HEK293 (cell line): ENCODE results near the gene SUN5.

Experiments used
- CTCF ChIA-PET: fragments of 350-600 bp; formaldehyde crosslinking; extraction: SDS; loops from one replicate; lab custom pipeline; 2021; ENCODE audit warnings: antibody characterized with exemption; lab: Yijun Ruan, JAX
- POLR2A ChIA-PET: fragments of 300-600 bp; formaldehyde crosslinking; extraction: SDS; loops from one replicate; lab custom pipeline; 2020; ENCODE audit warnings: antibody characterized with exemption, inconsistent platforms; lab: Yijun Ruan, JAX
- H3K27ac ChIP-seq: fragments of 200-500 bp; sonication (Bioruptor generic); 2 replicates; pipeline ENCODE4 v1.5.1; 2014; ENCODE audit warnings: low read depth, low read length, control low read depth, inconsistent platforms; ENCODE audit errors: extremely low read depth
- H3K36me3 ChIP-seq, 2 experiments: fragments of 200-500 bp in 1 of 2; sonication (Bioruptor generic) in 1 of 2; 1 replicate in 1 of 2; 2 replicates in 1 of 2; pipeline ENCODE4 v1.5.1; 2014 to 2017; ENCODE audit warnings: inconsistent platforms in 2 of 2, low read length in 2 of 2; ENCODE audit not compliant: control insufficient read depth in 2 of 2, insufficient read depth in 1 of 2
- H3K4me1 ChIP-seq: fragments of 200-500 bp; sonication (Bioruptor generic); 2 replicates; pipeline ENCODE4 v1.5.1; 2014; ENCODE audit warnings: mild to moderate bottlenecking, low read length, inconsistent platforms; ENCODE audit not compliant: control insufficient read depth, insufficient read depth
- H3K4me3 ChIP-seq: 2 replicates; pipeline ENCODE4 v1.5.1; 2011; ENCODE audit warnings: low read depth, mild to moderate bottlenecking, control low read depth, low read length, moderate library complexity
- H3K9me3 ChIP-seq: fragments of 200-500 bp; sonication (Bioruptor generic); 2 replicates; pipeline ENCODE4 v1.5.1; 2014; ENCODE audit warnings: low read depth, low read length, inconsistent platforms; ENCODE audit not compliant: control insufficient read depth, insufficient read depth
- HOXC10 ChIP-seq: sonication (generic); formaldehyde crosslinking; IDR thresholded peaks from 2 replicates; pipeline ENCODE4 v1.8.1; 2023; ENCODE audit warnings: mild to moderate bottlenecking, missing genetic modification reagents
- ZBTB10 ChIP-seq: fragments of 450-650 bp; formaldehyde crosslinking; IDR thresholded peaks from 2 replicates; pipeline ENCODE4 v1.5.1; 2016; ENCODE audit warnings: missing biosample characterization, missing genetic modification characterization
- ZFHX2 ChIP-seq: fragments of 450-650 bp; formaldehyde crosslinking; conservative IDR thresholded peaks from 2 replicates; pipeline ENCODE4 v1.5.1; 2016; ENCODE audit warnings: missing biosample characterization, missing genetic modification characterization
- ZFP37 ChIP-seq: fragments of 450-650 bp; formaldehyde crosslinking; IDR thresholded peaks from 2 replicates; pipeline ENCODE4 v1.5.1; 2016; ENCODE audit warnings: missing biosample characterization, missing genetic modification characterization
- ZNF146 ChIP-seq: fragments of 450-650 bp; formaldehyde crosslinking; IDR thresholded peaks from 2 replicates; pipeline ENCODE4 v1.5.1; 2016; ENCODE audit warnings: missing biosample characterization, missing genetic modification characterization
- ZNF16 ChIP-seq: fragments of 450-650 bp; formaldehyde crosslinking; IDR thresholded peaks from 2 replicates; pipeline ENCODE4 v1.5.1; 2016; ENCODE audit warnings: low read depth, missing biosample characterization, missing genetic modification characterization
- ZNF175 ChIP-seq: fragments of 450-650 bp; formaldehyde crosslinking; IDR thresholded peaks from 2 replicates; pipeline ENCODE4 v1.5.1; 2016; ENCODE audit warnings: missing biosample characterization, missing genetic modification characterization
- ZNF184 ChIP-seq: fragments of 450-650 bp; IDR thresholded peaks from 2 replicates; pipeline ENCODE4 v1.5.1; 2018; ENCODE audit warnings: missing biosample characterization, mild to moderate bottlenecking, missing genetic modification characterization
- ZNF214 ChIP-seq: fragments of 450-650 bp; formaldehyde crosslinking; IDR thresholded peaks from 2 replicates; pipeline ENCODE4 v1.5.1; 2017; ENCODE audit warnings: missing biosample characterization, mild to moderate bottlenecking, missing genetic modification characterization, borderline replicate concordance
- ZNF221 ChIP-seq: fragments of 450-650 bp; formaldehyde crosslinking; IDR thresholded peaks from 2 replicates; pipeline ENCODE4 v1.5.1; 2017; ENCODE audit warnings: missing biosample characterization, missing genetic modification characterization, borderline replicate concordance
- ZNF23 ChIP-seq: fragments of 450-650 bp; formaldehyde crosslinking; IDR thresholded peaks from 2 replicates; pipeline ENCODE4 v1.5.1; 2016; ENCODE audit warnings: missing biosample characterization, missing genetic modification characterization, borderline replicate concordance
- ZNF266 ChIP-seq: fragments of 450-650 bp; formaldehyde crosslinking; IDR thresholded peaks from 2 replicates; pipeline ENCODE4 v1.5.1; 2016; ENCODE audit warnings: missing biosample characterization, missing genetic modification characterization, low read depth
- ZNF292 ChIP-seq: fragments of 450-650 bp; formaldehyde crosslinking; IDR thresholded peaks from 2 replicates; pipeline ENCODE4 v1.5.1; 2016; ENCODE audit warnings: low read depth, missing biosample characterization, missing genetic modification characterization, borderline replicate concordance
- ZNF341 ChIP-seq: fragments of 450-650 bp; formaldehyde crosslinking; IDR thresholded peaks from 2 replicates; pipeline ENCODE4; 2016; ENCODE audit warnings: low read depth, missing biosample characterization, missing genetic modification characterization
- ZNF37A ChIP-seq: fragments of 450-650 bp; IDR thresholded peaks from 2 replicates; pipeline ENCODE4 v1.5.1; 2018; ENCODE audit warnings: missing biosample characterization, missing genetic modification characterization
- ZNF623 ChIP-seq: fragments of 450-650 bp; formaldehyde crosslinking; IDR thresholded peaks from 2 replicates; pipeline ENCODE4 v1.5.1; 2016; ENCODE audit warnings: missing biosample characterization, missing genetic modification characterization
- ZNF658 ChIP-seq: fragments of 450-650 bp; formaldehyde crosslinking; IDR thresholded peaks from 2 replicates; pipeline ENCODE4; 2016; ENCODE audit warnings: missing biosample characterization, missing genetic modification characterization
- ZNF670 ChIP-seq: fragments of 450-650 bp; formaldehyde crosslinking; IDR thresholded peaks from 2 replicates; pipeline ENCODE4 v1.5.1; 2016; ENCODE audit warnings: missing biosample characterization, missing genetic modification characterization, low read depth
- ZNF76 ChIP-seq: fragments of 450-650 bp; formaldehyde crosslinking; IDR thresholded peaks from 2 replicates; pipeline ENCODE4; 2016; ENCODE audit warnings: low read depth, missing biosample characterization, missing genetic modification characterization, borderline replicate concordance
- ZNF768 ChIP-seq: fragments of 450-650 bp; formaldehyde crosslinking; IDR thresholded peaks from 2 replicates; pipeline ENCODE4 v1.5.1; 2018; ENCODE audit warnings: missing biosample characterization, mild to moderate bottlenecking, missing genetic modification characterization
- ZNF777 ChIP-seq: fragments of 450-650 bp; formaldehyde crosslinking; IDR thresholded peaks from 2 replicates; pipeline ENCODE4 v1.5.1; 2017; ENCODE audit warnings: missing biosample characterization, missing genetic modification characterization, borderline replicate concordance
- ZSCAN23 ChIP-seq: fragments of 450-650 bp; formaldehyde crosslinking; IDR thresholded peaks from 2 replicates; pipeline ENCODE4 v1.5.1; 2016; ENCODE audit warnings: missing biosample characterization, missing genetic modification characterization
- ZSCAN4 ChIP-seq: fragments of 450-650 bp; formaldehyde crosslinking; IDR thresholded peaks from 2 replicates; pipeline ENCODE4 v1.5.1; 2017; ENCODE audit warnings: missing biosample characterization, missing genetic modification characterization
- ZSCAN5A ChIP-seq: fragments of 450-650 bp; formaldehyde crosslinking; IDR thresholded peaks from 2 replicates; pipeline ENCODE4 v1.5.1; 2016; ENCODE audit warnings: missing biosample characterization, missing genetic modification characterization
- TF ChIP-seq, protein P1 (sequence below): fragments of 450-650 bp; formaldehyde crosslinking; IDR thresholded peaks from 2 replicates; pipeline ENCODE4 v1.5.1; 2016; ENCODE audit warnings: missing biosample characterization, missing genetic modification characterization

The SUN5 gene

GRCh38 chr20:33014336-33015113 is 10.3 kb upstream of the SUN5 start:
- Histone ChIP-seq H3K27ac (no peak overlapping the region), H3K4me3 (no peak overlapping the region), H3K36me3 (no peaks in the 10 kb centered on the region), H3K4me1 (no peaks in the 10 kb centered on the region), H3K9me3 (no peaks in the 10 kb centered on the region)
- TF ChIP-seq ZBTB10 (tag by site-specific recombination) (no peak), ZNF658 (tag by site-specific recombination) (no peak), ZNF214 (tag by site-specific recombination) (no peak), ZNF292 (tag by site-specific recombination) (no peak), ZNF16 (tag by site-specific recombination) (no peak), ZNF175 (tag by site-specific recombination) (no peak), ZFHX2 (tag by site-specific recombination) (no peak), ZSCAN23 (tag by site-specific recombination) (no peak), ZNF146 (tag by site-specific recombination) (no peak), ZSCAN5A (no peak), ZNF184 (tag by site-specific recombination) (no peak), ZNF623 (tag by site-specific recombination) (no peak), ZNF777 (no peak), ZSCAN4 (tag by site-specific recombination) (no peak)
- TF ChIP-seq, protein P1, sequence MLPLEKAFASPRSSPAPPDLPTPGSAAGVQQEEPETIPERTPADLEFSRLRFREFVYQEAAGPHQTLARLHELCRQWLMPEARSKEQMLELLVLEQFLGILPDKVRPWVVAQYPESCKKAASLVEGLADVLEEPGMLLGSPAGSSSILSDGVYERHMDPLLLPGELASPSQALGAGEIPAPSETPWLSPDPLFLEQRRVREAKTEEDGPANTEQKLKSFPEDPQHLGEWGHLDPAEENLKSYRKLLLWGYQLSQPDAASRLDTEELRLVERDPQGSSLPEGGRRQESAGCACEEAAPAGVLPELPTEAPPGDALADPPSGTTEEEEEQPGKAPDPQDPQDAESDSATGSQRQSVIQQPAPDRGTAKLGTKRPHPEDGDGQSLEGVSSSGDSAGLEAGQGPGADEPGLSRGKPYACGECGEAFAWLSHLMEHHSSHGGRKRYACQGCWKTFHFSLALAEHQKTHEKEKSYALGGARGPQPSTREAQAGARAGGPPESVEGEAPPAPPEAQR (tag by site-specific recombination), result no peak
- CTCF ChIA-PET, result no interaction called here
- POLR2A ChIA-PET, result no interaction called here

DNA sequence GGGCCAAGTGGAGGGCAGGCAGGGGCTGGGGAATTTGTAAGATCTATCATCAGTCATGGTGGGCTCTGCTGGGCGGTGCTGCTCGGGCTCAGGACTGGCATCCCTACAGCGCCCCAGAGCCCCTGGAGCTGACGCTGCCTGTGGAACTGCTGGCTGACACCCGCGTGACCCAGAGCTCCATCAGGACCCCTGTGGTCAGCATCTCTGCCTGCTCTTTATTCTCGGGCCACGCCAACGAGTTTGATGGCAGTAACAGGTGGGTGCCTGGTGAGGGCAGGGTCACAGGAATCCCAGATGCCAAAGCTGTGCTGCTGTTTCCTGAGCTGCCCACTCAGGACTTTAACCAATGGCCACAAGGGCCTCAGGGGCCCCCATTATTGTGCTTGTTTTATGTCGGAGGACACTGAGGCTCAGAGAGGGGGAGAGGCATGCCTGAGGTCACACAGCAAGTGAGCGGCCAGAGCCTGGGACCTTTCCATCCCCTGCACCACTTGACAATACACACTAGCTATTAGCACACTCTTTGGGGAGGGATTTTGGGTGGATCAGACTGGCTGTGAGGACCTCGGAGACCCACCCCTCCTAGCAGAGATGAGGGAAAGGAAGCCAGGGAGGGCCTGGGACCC is 9.6 kb upstream of the SUN5 start:
- no peaks in the 10 kb centered on the region for H3K9me3 ChIP-seq
- ChIA-PET CTCF (no interaction called here), POLR2A (no interaction called here)
- H3K27ac ChIP-seq, result no peak overlapping the region
- no peak overlapping the region for H3K4me3 ChIP-seq
- H3K36me3 ChIP-seq, result no peaks in the 10 kb centered on the region
- no peaks in the 10 kb centered on the region for H3K4me1 ChIP-seq
- TF ChIP-seq ZNF76, result no peak
- no peak for TF ChIP-seq ZNF16 (tag by site-specific recombination)
- no peak for TF ChIP-seq ZNF768 (tag by site-specific recombination)
- TF ChIP-seq ZNF221 (tag by site-specific recombination), result no peak
- TF ChIP-seq ZNF266 (tag by site-specific recombination), result no peak
- no peak for TF ChIP-seq ZNF23 (tag by site-specific recombination)
- TF ChIP-seq HOXC10 (CRISPR knock-in tag), result no peak
- no peak for TF ChIP-seq ZNF341 (tag by site-specific recombination)
- no peak for TF ChIP-seq ZNF37A (tag by site-specific recombination)
- TF ChIP-seq ZNF292 (tag by site-specific recombination), result no peak
- TF ChIP-seq ZFP37 (tag by site-specific recombination), result no peak
- TF ChIP-seq ZBTB10 (tag by site-specific recombination), result no peak
- no peak for TF ChIP-seq ZNF670 (tag by site-specific recombination)
